Sigmoid colon (tissue), 7 donors: ENCODE results near the gene NT5C3B. TPM values are rescaled to one million over a fixed set of nuclear protein-coding genes. Genes with fewer than 3 reads are reported as not detected.

ENCODE experiments used
- DNase-seq: peaks from one replicate; pipeline ENCODE4 v3.0.0-alpha.2; 2019
- H3K27ac ChIP-seq, 4 donors: fragments of 200-600 bp; sonication (generic); one replicate each; pipeline ENCODE4 v1.5.1; 2016 to 2019; ENCODE audit warnings: mild to moderate bottlenecking in 1 of 4
- H3K27me3 ChIP-seq, 3 donors: fragments of 200-600 bp; sonication (generic); one replicate each; pipeline ENCODE4 v1.5.1; 2019; ENCODE audit warnings: mild to moderate bottlenecking in 1 of 3
- H3K36me3 ChIP-seq, 4 donors: fragments of 200-600 bp; sonication (generic); one replicate each; pipeline ENCODE4 v1.5.1; 2016 to 2019
- H3K4me1 ChIP-seq, 4 donors: fragments of 200-600 bp; sonication (generic); one replicate each; pipeline ENCODE4 v1.5.1; 2017 to 2019
- H3K4me3 ChIP-seq, 4 donors: fragments of 200-600 bp; sonication (generic); one replicate each; pipeline ENCODE4 v1.5.1; 2017 to 2019; ENCODE audit warnings: mild to moderate bottlenecking in 2 of 4, moderate library complexity in 1 of 4
- H3K9me3 ChIP-seq, 4 donors: fragments of 200-600 bp in 3 of 4; sonication (generic) in 3 of 4; one replicate each; pipeline versions ENCODE4 v1.5.1 to v1.6.1; 2013 to 2019
- CTCF ChIP-seq, 4 experiments: fragments of 450-650 bp in 3 of 4; fragments of 200-600 bp in 1 of 4; IDR thresholded peaks; one replicate each; pipeline ENCODE4 v1.5.1; 2016 to 2019; ENCODE audit warnings: antibody characterized with exemption in 4 of 4, mild to moderate bottlenecking in 3 of 4, moderate library complexity in 2 of 4
- EP300 ChIP-seq, 4 donors: sonication (generic); formaldehyde crosslinking; IDR thresholded peaks; one replicate each; pipeline ENCODE4 v1.6.1; 2017; ENCODE audit warnings: antibody characterized with exemption in 4 of 4
- POLR2A ChIP-seq, 2 donors: fragments of 450-650 bp; IDR thresholded peaks; one replicate each; pipeline ENCODE4 v1.6.1; 2016; ENCODE audit warnings: antibody characterized with exemption in 2 of 2, mild to moderate bottlenecking in 2 of 2, moderate library complexity in 2 of 2
- POLR2AphosphoS5 ChIP-seq, 4 donors: sonication (generic); formaldehyde crosslinking; IDR thresholded peaks; one replicate each; pipeline ENCODE4 v1.6.1; 2017; ENCODE audit warnings: antibody characterized with exemption in 4 of 4
- WGBS, 2 donors: extraction: QIAGEN DNeasy Blood & Tissue Kit; methylation state at CpG; one replicate each; pipeline ENCODE4 v1.1.7; 2013; 5-methylcytosine and 5-hydroxymethylcytosine counted together
- intact Hi-C: fragments of 100-400 bp; cut with DNase I; formaldehyde crosslinking; loops from one replicate; pipeline ENCODE4 v1.15.1; 2023
- polyA plus RNA-seq, 3 donors: library from polyadenylated mRNA; stranded (reverse); fragments of 200-250 nt; gene quantifications; one replicate each; pipeline ENCODE4 v1.2.3, GENCODE V29; 2013
- total RNA-seq, 4 donors: library from RNA; depleted of rRNA; stranded (reverse); fragments of >200 nt; gene quantifications; one replicate each; pipeline ENCODE4 v1.1.0, GENCODE V29; 2016
- donor health status: healthy with polysubstance abuse.
- donor health status: Bipolar disorder and iron deficiency.
- donor health status: healthy.

NT5C3B gene
- total and polyA plus RNA-seq, 7 donors = 19.4 to 104 (median 58.5) TPM

DNA sequence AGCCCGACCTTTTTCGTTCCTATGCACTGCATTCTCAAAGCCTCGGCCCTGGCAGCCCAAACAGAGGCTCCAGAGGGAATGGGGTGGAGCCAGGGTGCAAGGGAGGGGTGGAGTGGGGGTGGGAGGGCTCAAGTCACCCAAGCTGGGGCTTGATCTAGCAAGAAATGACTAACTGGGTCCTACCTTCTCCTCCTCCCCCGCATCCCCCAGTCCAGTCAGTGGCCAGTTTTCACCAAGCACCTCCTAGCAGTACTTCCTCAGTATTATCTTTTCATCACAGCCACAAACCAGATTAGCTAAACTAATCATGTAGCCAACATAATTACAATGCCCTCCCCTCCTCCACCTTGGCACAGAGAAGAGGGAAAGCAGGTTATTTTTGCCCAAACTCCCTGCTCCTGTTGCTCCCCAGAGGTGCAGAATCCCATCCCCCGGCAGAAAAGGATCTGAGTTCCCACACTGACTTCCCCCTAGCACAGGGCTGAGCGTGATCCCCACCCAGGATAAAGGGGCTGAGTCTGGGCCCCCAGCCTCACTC lies 51.8 kb downstream of the NT5C3B start:
- Histone ChIP-seq H3K9me3 (no peaks in the 10 kb centered on the region), H3K4me3 (peak overlapping the region in 3 of 4 donors; percentile 53 to 64 (median 62)), H3K27me3 (peaks cover 15 to 37% (median 18%) of the 10 kb centered on the region in 3 donors), H3K36me3 (no peaks in the 10 kb centered on the region), H3K4me1 (peaks cover 0 to 38% (median 18%) of the 10 kb centered on the region in 4 donors), H3K27ac (peak overlapping the region; percentile 64 to 78 (median 74))
- WGBS, 2 donors = 10 to 28% methylated on average over 6 of the region's 6 CpGs
- TF ChIP-seq EP300 (IDR thresholded peaks at IDR 0.05) (no peak), CTCF (IDR thresholded peaks at IDR 0.05) (no peak), POLR2A (IDR thresholded peaks at IDR 0.05) (no peak), POLR2AphosphoS5 (IDR thresholded peaks at IDR 0.05) (no peak)
- no peak for DNase-seq
- intact Hi-C loops = no loop called here

GRCh38 chr17:41782142-41782541 lies 53.9 kb downstream of the NT5C3B start:
- Histone ChIP-seq H3K36me3 (no peaks in the 10 kb centered on the region), H3K27me3 (peaks cover 15 to 37% (median 18%) of the 10 kb centered on the region in 3 donors), H3K27ac (peak overlapping the region; percentile 23 to 51 (median 44)), H3K4me3 (no peak overlapping the region), H3K9me3 (no peaks in the 10 kb centered on the region), H3K4me1 (peaks cover 0 to 50% (median 31%) of the 10 kb centered on the region in 4 donors)
- 63 to 67% methylated on average over 4 of the region's 4 CpGs for WGBS, 2 donors
- intact Hi-C loops = no loop called here
- TF ChIP-seq POLR2A (IDR thresholded peaks at IDR 0.05) = no peak
- peak in 1 of 4 donors; percentile 19 for TF ChIP-seq POLR2AphosphoS5 (IDR thresholded peaks at IDR 0.05)
- peak; percentile 70 for DNase-seq

GRCh38 chr17:41781404-41782110 lies 54.5 kb downstream of the NT5C3B start:
- no peak overlapping the region for H3K4me3 ChIP-seq
- TF ChIP-seq POLR2A (IDR thresholded peaks at IDR 0.05) (no peak), CTCF (IDR thresholded peaks at IDR 0.05) (no peak), POLR2AphosphoS5 (IDR thresholded peaks at IDR 0.05) (no peak), EP300 (IDR thresholded peaks at IDR 0.05) (no peak)
- DNase-seq = peak; percentile 65
- H3K27ac ChIP-seq = peak overlapping the region; percentile 23 to 51 (median 44)
- 77 to 82% methylated on average over 13 of the region's 13 CpGs for WGBS, 2 donors
- H3K36me3 ChIP-seq = no peaks in the 10 kb centered on the region
- H3K9me3 ChIP-seq = no peaks in the 10 kb centered on the region
- peaks cover 0 to 53% (median 35%) of the 10 kb centered on the region in 4 donors for H3K4me1 ChIP-seq
- H3K27me3 ChIP-seq = peaks cover 13 to 35% (median 18%) of the 10 kb centered on the region in 3 donors
- intact Hi-C loops = no loop called here

DNA sequence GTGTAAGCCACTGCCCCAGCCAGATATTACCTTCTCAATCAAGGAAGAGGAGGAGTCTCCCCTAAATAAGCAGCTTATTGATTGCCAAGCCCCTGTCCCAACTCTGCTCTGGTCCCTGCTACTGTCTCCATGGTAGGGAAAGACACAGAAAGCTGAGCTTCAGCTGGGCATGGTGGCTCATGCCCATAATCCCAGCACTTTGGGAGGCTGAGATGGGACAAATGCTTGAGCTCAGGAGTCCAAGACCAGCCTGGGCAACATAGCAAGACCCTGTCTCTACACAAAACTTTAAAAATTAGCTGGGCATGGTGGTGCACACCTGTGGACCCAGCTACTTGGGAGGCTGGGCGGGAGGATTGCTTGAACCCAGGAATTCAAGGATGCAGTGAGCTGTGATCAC lies 56.1 kb downstream of the NT5C3B start:
- TF ChIP-seq POLR2A (IDR thresholded peaks at IDR 0.05) = no peak
- no peak for TF ChIP-seq EP300 (IDR thresholded peaks at IDR 0.05)
- TF ChIP-seq POLR2AphosphoS5 (IDR thresholded peaks at IDR 0.05) = no peak
- no peak for TF ChIP-seq CTCF (IDR thresholded peaks at IDR 0.05)
- Histone ChIP-seq H3K36me3 (no peaks in the 10 kb centered on the region), H3K27me3 (peaks cover 0 to 19% (median 2%) of the 10 kb centered on the region in 3 donors), H3K4me3 (no peak overlapping the region), H3K9me3 (no peaks in the 10 kb centered on the region), H3K4me1 (peaks cover 0 to 49% (median 39%) of the 10 kb centered on the region in 4 donors), H3K27ac (no peak overlapping the region)
- intact Hi-C loops = no loop called here
- WGBS, 2 donors = 91 to 98% methylated on average over 1 of the region's 1 CpG
- no peak for DNase-seq

GRCh38 chr17:41777574-41778188 lies 58.4 kb downstream of the NT5C3B start:
- 5 to 31% methylated on average over 12 of the region's 12 CpGs for WGBS, 2 donors
- H3K4me1 ChIP-seq = peaks cover 0 to 55% (median 51%) of the 10 kb centered on the region in 4 donors
- intact Hi-C loops = no loop called here

More at GRCh38 chr17:41777574-41778188, 58.4 kb downstream of the NT5C3B start:
- no peaks in the 10 kb centered on the region for H3K9me3 ChIP-seq
- DNase-seq = peak; percentile 87
- no peak overlapping the region for H3K4me3 ChIP-seq
- no peaks in the 10 kb centered on the region for H3K36me3 ChIP-seq
- TF ChIP-seq POLR2AphosphoS5 (IDR thresholded peaks at IDR 0.05) = peak in 2 of 4 donors; percentile 42 to 44
- peak in 1 of 4 donors; percentile 20 for TF ChIP-seq EP300 (IDR thresholded peaks at IDR 0.05)
- no peak for TF ChIP-seq POLR2A (IDR thresholded peaks at IDR 0.05)
- no peak for TF ChIP-seq CTCF (IDR thresholded peaks at IDR 0.05)
- H3K27ac ChIP-seq = peak overlapping the region; percentile 67 to 74 (median 71)
- H3K27me3 ChIP-seq = peaks cover 0 to 2% (median 0%) of the 10 kb centered on the region in 3 donors
